ENCODE data around the gene RGS7BP.

RGS7BP gene

GRCh38 chr5:64628901-64629300 is 123.1 kb downstream of the RGS7BP start:
- in situ Hi-C loops (cut with HindIII; ENCODE audit: low sequenced_read_pairs), result no loop called here

- in situ Hi-C loops (cut with HindIII; ENCODE audit: low sequenced_read_pairs), result loop anchor here (10.0 kb wide), 1 partner anchor 145 kb away; no protein-coding TSS in a partner anchor
Measured at GRCh38 chr5:64629841-64630240, 124.0 kb downstream of the RGS7BP start.

DNA sequence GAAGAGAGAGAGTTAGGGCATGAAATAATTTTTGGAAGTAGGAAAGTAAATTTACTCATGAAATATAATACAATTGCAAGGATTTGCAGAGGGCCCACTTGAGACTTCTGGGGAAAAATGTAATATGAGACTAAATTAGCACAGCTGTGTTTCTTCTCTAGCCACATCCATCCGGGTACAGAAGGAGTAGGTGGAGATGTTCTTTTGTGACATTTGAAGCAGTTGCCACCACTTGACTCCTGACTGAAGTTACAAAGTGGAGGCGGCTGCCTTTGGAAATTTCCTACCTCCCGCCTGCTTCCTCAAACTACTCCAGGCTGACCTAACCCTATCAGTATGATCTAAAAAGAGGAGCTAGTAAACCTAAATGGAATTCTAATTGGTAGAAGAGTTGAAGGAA is 126.4 kb downstream of the RGS7BP start:
- in situ Hi-C loops (cut with HindIII; ENCODE audit: low sequenced_read_pairs), result loop anchor here (10.0 kb wide), 1 partner anchor 143 kb away; no protein-coding TSS in a partner anchor

DNA sequence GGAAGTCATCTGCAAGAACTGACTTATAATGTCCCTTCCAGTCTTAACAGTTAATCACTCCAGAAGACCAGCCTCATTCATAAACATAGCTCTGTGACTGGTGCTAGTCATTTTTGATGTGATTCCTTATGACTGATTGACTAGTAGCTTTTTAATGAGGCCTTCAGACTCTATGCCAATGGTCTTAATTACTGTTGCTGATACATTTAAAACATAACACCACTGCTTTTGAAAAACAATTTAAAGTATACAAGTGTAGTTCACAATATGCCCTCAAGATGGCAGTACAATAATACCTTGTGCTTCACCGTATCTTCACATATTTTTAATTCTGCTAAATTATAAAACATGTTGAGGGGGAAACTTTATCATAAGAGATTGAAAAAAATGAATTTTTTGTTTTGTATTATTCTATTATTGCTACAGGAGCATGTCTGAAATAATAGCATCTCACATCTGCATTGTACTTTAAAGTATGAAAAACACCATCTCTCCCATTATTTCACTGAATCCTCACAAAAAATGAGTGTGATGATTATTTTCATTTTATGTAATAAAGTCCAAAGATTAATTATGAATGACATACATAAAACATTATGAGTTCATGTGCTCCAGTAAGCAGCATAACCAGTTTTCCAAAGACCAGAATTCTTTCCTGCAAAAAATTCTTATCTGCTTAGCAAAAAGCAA is 129.3 kb downstream of the RGS7BP start:
- in situ Hi-C loops (cut with HindIII; ENCODE audit: low sequenced_read_pairs), result loop anchor here (10.0 kb wide), 1 partner anchor 140 kb away; no protein-coding TSS in a partner anchor

DNA sequence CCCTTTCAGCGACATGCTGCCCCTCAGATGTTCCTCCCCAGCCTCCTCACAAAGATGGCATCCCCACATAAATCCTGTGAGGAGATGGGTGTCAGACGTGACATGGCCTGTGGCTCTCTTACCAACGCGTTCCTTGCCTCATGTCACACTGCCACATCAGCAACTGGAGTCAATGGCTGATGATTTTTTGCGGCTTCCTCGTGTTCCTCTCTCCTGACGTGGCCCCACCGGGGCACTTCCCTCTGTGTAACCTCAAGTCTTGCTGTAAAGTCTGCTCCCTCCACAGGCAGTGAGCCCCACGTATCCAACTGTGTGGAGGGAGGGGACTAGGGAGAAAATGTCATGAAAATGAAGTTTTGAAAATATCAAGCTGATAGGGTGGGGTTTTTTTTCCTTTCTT is 131.3 kb downstream of the RGS7BP start:
- in situ Hi-C loops (cut with HindIII; ENCODE audit: low sequenced_read_pairs), result loop anchor here (10.0 kb wide), 1 partner anchor 138 kb away; no protein-coding TSS in a partner anchor

DNA sequence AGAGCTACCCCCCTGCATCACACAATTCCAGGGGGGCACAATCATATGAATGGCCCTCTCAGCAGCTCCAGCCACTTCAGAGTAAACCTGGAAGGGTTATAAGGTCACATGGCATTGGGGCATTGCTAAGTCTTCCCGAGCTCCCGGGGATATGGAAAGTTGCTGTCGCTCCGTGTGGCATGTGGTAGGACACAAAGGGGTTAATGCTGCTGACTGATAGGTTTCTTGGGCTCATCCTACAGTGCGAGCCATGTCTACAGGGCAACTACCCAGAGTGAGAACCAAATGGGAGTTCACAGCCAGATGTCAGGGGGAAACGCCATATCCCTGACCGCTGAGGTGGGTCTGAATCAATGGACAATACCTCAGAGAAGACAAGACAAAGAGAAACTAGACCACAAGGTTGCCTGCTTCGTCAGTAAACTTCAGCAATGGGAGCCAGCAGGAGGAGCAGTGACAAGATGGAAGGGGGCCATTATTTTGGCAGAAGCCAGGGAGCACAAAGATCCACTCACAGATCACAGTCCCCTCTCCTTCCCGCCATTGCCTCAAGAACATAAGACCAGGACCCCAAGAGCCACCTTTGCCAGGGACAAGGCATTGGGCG is 132.1 kb downstream of the RGS7BP start:
- in situ Hi-C loops (cut with HindIII; ENCODE audit: low sequenced_read_pairs), result loop anchor here (10.0 kb wide), 1 partner anchor 137 kb away; no protein-coding TSS in a partner anchor

- in situ Hi-C loops (cut with HindIII; ENCODE audit: low sequenced_read_pairs), result no loop called here
Measured at GRCh38 chr5:64644831-64645230, 139.0 kb downstream of the RGS7BP start.

DNA sequence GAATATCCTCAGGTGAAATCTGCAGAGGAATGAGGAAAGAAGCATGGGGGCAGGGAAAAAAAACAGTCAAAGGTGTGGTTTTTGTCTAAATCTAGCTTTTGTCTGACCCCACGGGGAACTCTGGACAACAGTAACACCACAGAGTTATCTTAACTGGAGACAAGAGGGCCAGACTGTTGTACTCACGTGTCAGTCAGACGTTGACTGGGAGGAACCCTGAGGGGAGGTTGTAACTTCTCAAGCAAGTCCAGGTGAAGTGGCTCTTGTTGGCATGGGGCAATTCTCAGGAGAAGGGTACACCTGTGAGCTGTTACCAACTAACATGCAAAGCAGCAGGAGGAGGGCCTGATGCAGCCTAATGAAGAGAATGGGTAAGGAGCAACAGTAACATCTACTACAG is 140.4 kb downstream of the RGS7BP start:
- in situ Hi-C loops (cut with HindIII; ENCODE audit: low sequenced_read_pairs), result no loop called here

DNA sequence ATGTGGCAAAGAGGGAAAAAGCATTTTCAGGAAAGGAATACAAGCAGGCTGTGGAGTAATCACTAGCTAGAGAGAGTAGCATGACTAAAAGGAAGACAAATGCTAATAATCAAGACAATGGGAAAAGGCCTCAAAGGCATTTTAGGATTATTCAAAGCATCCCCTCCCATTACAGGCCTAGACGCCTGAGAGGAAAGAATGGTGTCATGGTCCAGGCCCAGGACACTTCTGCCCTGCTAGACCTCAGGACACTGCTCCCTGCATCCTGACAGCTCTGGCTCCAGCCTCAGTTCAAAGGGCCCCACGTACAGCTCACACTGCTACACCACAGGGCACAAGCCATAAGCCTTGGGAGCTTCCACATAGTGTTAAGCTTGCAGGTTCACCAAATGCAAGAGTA is 143.7 kb downstream of the RGS7BP start:
- in situ Hi-C loops (cut with HindIII; ENCODE audit: low sequenced_read_pairs), result no loop called here

DNA sequence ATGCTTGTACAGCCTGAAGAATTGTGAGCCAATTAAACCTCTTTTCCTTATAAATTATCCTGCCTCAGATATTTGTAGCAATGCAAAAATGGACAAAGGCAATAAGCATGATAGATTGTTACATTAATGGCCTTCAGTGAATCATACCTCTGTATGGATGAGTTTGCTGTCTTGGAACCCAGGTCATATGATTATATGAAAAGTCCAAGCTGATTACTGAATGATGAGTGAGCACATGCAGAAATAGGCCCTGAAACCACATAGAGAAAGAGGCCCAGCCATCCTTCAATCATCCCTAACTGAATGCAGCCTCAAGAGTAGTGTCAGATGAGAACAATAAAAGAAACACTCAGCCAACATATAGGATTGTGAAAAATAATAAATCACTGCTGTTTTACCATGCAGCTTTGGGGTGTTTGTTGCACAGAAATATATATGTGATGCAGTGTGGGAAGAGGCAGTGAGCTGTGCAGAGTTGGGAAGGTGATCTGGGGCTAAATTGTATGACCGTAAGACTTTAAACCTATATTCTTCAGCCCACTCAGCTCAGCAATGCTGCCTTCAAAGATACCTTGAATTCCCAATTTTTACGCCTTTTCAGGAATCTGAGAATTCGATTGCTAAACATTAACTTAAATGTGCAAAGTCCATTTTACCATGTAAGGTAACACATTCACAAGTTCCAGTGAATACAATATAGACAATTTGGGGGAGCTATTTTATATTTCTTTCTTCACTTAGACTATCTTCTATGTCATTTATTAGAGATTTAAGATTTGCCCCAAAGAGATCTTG is 148.1 kb downstream of the RGS7BP start:
- in situ Hi-C loops (cut with HindIII; ENCODE audit: low sequenced_read_pairs), result no loop called here

GRCh38 chr5:64654561-64654938 is 148.7 kb downstream of the RGS7BP start:
- in situ Hi-C loops (cut with HindIII; ENCODE audit: low sequenced_read_pairs), result no loop called here

- in situ Hi-C loops (cut with HindIII; ENCODE audit: low sequenced_read_pairs), result no loop called here
Measured at GRCh38 chr5:64655596-64655995, 149.8 kb downstream of the RGS7BP start.

DNA sequence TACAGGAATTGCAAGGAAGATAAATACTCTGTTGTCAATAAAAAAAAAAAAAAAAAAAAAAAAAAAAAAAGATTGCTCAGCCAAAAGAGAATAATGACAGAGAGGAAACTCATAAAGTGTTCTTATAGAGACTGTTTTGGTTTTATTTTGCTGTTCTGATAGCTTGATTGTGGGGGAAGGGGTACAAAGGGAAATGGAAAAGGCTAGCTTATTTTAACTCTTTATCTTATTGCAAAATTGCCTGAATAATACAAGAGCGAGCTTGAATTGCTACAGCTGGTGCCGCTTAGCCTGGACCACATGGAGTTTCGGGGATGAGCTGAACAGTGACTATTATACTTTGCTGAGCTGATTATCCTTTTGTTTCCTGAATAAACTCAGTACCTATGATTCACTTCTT is 153.5 kb downstream of the RGS7BP start:
- in situ Hi-C loops (cut with HindIII; ENCODE audit: low sequenced_read_pairs), result no loop called here

All from endothelial cell of hepatic sinusoid (primary cell).